Thymus (tissue), 11 donors: Measurements from ENCODE around the gene KBTBD4. TPM values are rescaled to one million over a fixed set of nuclear protein-coding genes. Genes with fewer than 3 reads are reported as not detected.
"Not testable (repeated sequence)": the region's sequence is repeated elsewhere in the genome, so short reads cannot be mapped to it uniquely, and the experiment has no call there.

Experiments used
- DNase-seq, 9 donors: peaks; one replicate each; pipeline ENCODE4 v3.0.0-alpha.2; 2013; ENCODE audit warnings: low spot score in 9 of 9, low read depth in 6 of 9, missing footprints in 1 of 9
- H3K27ac ChIP-seq, 2 donors: one replicate each; pipeline ENCODE4 v1.5.1; 2013; ENCODE audit warnings: control low read depth in 1 of 2, low read depth in 1 of 2, low read length in 1 of 2, mild to moderate bottlenecking in 1 of 2, moderate library complexity in 1 of 2
- H3K27me3 ChIP-seq, 2 donors: one replicate each; pipeline ENCODE4 v1.5.1; 2013; ENCODE audit warnings: low read length in 1 of 2; ENCODE audit not compliant: control insufficient read depth in 2 of 2, insufficient read depth in 1 of 2
- H3K36me3 ChIP-seq, 2 donors: one replicate each; pipeline ENCODE4 v1.5.1; 2013; ENCODE audit warnings: low read length in 1 of 2, mild to moderate bottlenecking in 1 of 2, moderate library complexity in 1 of 2; ENCODE audit not compliant: control insufficient read depth in 2 of 2, insufficient read depth in 2 of 2
- H3K4me1 ChIP-seq, 2 donors: one replicate each; pipeline ENCODE4 v1.5.1; 2013; ENCODE audit warnings: low read length in 2 of 2; ENCODE audit not compliant: control insufficient read depth in 2 of 2, insufficient read depth in 2 of 2
- H3K4me3 ChIP-seq, 2 donors: one replicate each; pipeline ENCODE4 v1.5.1; 2013; ENCODE audit warnings: low read length in 2 of 2, control low read depth in 1 of 2, mild to moderate bottlenecking in 1 of 2
- H3K9me3 ChIP-seq, 2 donors: one replicate each; pipeline ENCODE4 v1.5.1; 2013; ENCODE audit warnings: low read length in 1 of 2, mild to moderate bottlenecking in 1 of 2; ENCODE audit not compliant: control insufficient read depth in 2 of 2, insufficient read depth in 1 of 2
- WGBS: extraction: QIAGEN DNeasy Blood & Tissue Kit; methylation state at CpG from one replicate; pipeline ENCODE4 v1.1.7; 2013; 5-methylcytosine and 5-hydroxymethylcytosine counted together
- polyA plus RNA-seq: library from polyadenylated mRNA; stranded (reverse); fragments of 200-250 nt; gene quantifications from one replicate; pipeline ENCODE4 v1.2.3, GENCODE V29; 2013
- total RNA-seq: library from RNA; stranded (reverse); fragments of 120-200 nt; gene quantifications from one replicate; pipeline ENCODE4 v1.2.4, GENCODE V29; 2013
- donor health status: healthy.

Gene KBTBD4
- total and polyA plus RNA-seq, 2 donors: 13.3 to 20.6 TPM

GRCh38 chr11:47541070-47541469 lies 37.7 kb downstream of the KBTBD4 start:
- peaks cover 0 to 5% of the 10 kb centered on the region in 2 donors for H3K4me1 ChIP-seq
- no peak overlapping the region for H3K27ac ChIP-seq
- no peaks in the 10 kb centered on the region for H3K27me3 ChIP-seq
- peaks cover 4% of the 10 kb centered on the region in 2 donors for H3K36me3 ChIP-seq
- no peak overlapping the region for H3K4me3 ChIP-seq
- WGBS: over 99% methylated on average over 2 of the region's 2 CpGs
- no peak for DNase-seq
- H3K9me3 ChIP-seq: no peaks in the 10 kb centered on the region

DNA sequence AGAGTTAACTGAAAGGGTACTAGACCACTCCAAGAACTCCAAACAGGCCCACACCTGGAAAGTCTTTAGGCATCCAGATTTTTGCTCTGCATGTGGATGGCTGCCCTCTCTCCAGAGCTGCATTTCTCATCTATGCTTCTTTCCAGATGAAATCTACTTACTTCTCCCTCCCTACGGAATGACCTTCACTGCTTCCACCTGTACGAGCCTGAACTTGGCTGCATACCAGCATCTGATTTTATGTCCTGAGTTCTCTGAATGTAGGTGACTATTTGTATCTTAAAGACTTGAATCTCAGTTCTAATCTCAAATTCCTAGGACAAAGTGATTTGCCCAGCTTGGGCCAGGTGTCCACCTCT lies 39.1 kb downstream of the KBTBD4 start:
- no peaks in the 10 kb centered on the region for H3K27me3 ChIP-seq
- 95% methylated on average over 2 of the region's 2 CpGs for WGBS
- H3K36me3 ChIP-seq: peaks cover 6% of the 10 kb centered on the region in 2 donors
- H3K9me3 ChIP-seq: no peaks in the 10 kb centered on the region
- no peak for DNase-seq
- H3K27ac ChIP-seq: no peak overlapping the region
- H3K4me3 ChIP-seq: no peak overlapping the region
- peaks cover 0 to 5% of the 10 kb centered on the region in 2 donors for H3K4me1 ChIP-seq

DNA sequence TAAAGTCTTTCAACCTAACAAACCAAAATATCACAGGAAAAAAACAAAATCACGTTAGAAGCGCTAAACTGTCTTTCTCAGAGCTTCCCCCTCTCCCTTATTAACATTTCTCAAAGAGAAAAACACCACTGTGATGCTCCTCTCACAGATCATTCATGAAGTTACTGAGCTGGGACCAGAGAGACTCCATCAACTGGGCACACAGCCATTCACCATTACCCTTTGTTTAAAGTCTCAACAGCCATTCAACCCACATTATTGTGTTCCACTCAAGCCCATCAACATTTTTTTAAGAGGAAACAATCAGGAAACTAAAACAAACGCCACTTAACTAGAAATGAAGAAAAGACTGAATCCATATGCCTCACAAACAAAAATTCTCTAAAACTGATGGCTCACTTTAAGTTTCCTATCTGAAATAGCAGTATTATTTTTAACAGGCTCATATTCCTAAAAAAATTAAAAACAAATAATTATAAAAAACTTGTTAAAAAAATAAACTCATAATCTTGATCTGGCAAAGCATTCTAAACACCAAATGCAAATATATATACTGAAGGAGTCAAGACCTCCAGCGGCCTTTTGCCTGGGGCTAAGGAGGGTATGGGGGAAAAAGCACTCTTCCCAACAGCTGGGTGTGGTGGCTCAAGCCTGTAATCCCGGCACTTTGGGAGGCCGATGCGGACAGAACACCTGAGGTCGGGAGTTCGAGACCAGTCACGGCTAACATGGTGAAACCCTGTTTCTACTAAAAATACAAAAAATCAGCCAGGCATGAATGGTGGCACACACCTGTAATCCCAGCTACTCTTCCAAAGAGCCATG lies 39.8 kb downstream of the KBTBD4 start:
- WGBS: 96% methylated on average over 10 of the region's 10 CpGs
- H3K36me3 ChIP-seq: peaks cover 5 to 6% of the 10 kb centered on the region in 2 donors
- H3K27ac ChIP-seq: no peak overlapping the region
- no peak for DNase-seq
- H3K9me3 ChIP-seq: no peaks in the 10 kb centered on the region
- no peak overlapping the region for H3K4me3 ChIP-seq
- H3K27me3 ChIP-seq: no peaks in the 10 kb centered on the region
- H3K4me1 ChIP-seq: peaks cover 0 to 5% of the 10 kb centered on the region in 2 donors

- Histone ChIP-seq H3K4me3 (no peak overlapping the region), H3K27ac (no peak overlapping the region), H3K4me1 (peaks cover 0 to 5% of the 10 kb centered on the region in 2 donors), H3K9me3 (no peaks in the 10 kb centered on the region), H3K27me3 (no peaks in the 10 kb centered on the region), H3K36me3 (peaks cover 6 to 8% of the 10 kb centered on the region in 2 donors)
- DNase-seq: no peak
- 89% methylated on average over 3 of the region's 3 CpGs for WGBS
Observed at GRCh38 chr11:47536915-47537314, 41.9 kb downstream of the KBTBD4 start.

DNA sequence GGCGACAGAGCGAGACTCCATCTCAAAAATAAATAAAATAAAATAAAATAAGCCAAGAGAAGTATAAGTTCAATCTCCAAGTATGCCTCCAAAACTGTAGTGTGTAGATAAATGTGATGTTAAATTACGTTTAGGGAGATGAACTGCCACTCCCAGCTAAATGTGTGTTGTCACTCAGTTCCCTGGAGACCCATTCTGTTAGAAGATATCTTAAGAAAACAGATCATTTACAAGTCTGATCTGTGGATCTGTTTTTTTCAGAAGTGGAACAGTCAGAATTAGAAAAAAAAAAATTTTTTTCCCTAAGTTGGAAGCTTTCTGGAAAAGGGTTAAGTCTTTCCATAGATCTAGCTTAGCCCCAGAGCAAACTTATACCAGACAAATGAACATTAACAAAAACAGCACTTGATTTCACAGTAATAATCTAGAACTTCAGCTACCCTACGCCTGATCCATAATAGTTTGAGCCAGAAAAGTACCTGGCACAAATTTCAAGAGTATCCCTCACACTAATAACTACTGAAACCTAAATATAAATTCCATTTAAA lies 44.0 kb downstream of the KBTBD4 start:
- no peaks in the 10 kb centered on the region for H3K27me3 ChIP-seq
- H3K36me3 ChIP-seq: peaks cover 6 to 8% of the 10 kb centered on the region in 2 donors
- no peaks in the 10 kb centered on the region for H3K4me1 ChIP-seq
- 96% methylated on average over 4 of the region's 4 CpGs for WGBS
- no peak overlapping the region for H3K27ac ChIP-seq
- no peak overlapping the region for H3K4me3 ChIP-seq
- no peak for DNase-seq
- no peaks in the 10 kb centered on the region for H3K9me3 ChIP-seq

DNA sequence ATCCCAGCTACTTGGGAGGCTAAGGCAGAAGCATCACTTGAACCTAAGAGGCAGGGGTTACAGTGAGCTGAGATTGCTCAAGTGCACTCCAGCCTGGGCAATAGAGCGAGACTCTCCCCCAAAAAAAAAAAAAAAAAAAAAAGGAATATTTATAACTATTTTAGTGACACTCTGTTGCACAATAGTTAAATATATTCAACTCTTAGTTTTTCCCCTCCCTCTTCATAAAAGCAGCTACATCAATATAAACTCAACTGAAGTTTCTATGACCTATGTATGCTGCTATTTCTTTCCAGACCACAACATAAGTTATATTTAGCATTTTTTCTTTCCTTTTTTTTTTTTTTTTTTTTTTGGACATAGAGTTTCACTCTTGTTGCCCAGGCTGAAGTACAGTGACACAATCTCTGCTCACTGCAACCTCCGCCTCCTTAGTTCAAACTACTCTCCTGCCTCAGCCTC lies 45.0 kb downstream of the KBTBD4 start:
- Histone ChIP-seq H3K4me1 (no peaks in the 10 kb centered on the region), H3K4me3 (no peak overlapping the region), H3K9me3 (no peaks in the 10 kb centered on the region), H3K27me3 (no peaks in the 10 kb centered on the region), H3K27ac (no peak overlapping the region), H3K36me3 (peaks cover 6 to 14% of the 10 kb centered on the region in 2 donors)
- 99% methylated on average over 2 of the region's 2 CpGs for WGBS
- no peak for DNase-seq

GRCh38 chr11:47532597-47533213 lies 46.1 kb downstream of the KBTBD4 start:
- H3K36me3 ChIP-seq: peaks cover 6 to 14% of the 10 kb centered on the region in 2 donors
- no peaks in the 10 kb centered on the region for H3K4me1 ChIP-seq
- 95% methylated on average over 2 of the region's 2 CpGs for WGBS
- H3K27me3 ChIP-seq: no peaks in the 10 kb centered on the region
- H3K4me3 ChIP-seq: no peak overlapping the region
- no peak for DNase-seq
- no peaks in the 10 kb centered on the region for H3K9me3 ChIP-seq
- no peak overlapping the region for H3K27ac ChIP-seq

GRCh38 chr11:47531666-47532065 lies 47.1 kb downstream of the KBTBD4 start:
- DNase-seq: no peak
- H3K27me3 ChIP-seq: no peaks in the 10 kb centered on the region
- no peaks in the 10 kb centered on the region for H3K4me1 ChIP-seq
- H3K27ac ChIP-seq: no peak overlapping the region
- no peak overlapping the region for H3K4me3 ChIP-seq
- WGBS: 95% methylated on average over 3 of the region's 3 CpGs
- peaks cover 6 to 14% of the 10 kb centered on the region in 2 donors for H3K36me3 ChIP-seq
- H3K9me3 ChIP-seq: no peaks in the 10 kb centered on the region

DNA sequence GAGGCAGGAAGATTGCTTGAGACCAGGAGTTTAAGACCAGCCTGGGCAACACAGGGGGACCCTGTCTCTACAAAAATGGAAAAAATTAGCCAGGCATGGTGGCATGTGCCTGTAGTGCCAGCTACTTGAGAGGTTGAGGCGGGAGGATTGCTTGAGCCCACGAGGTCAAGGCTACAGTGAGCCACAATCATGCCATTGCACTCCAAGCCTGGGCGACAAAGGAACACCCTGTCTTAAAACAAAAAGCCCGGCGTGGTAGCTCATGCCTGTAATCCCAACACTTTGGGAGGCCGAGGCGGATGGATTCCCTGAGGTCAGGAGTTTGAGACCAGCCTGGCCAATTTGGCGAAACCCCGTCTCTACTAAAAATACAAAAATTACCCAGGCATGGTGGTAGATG lies 48.0 kb downstream of the KBTBD4 start:
- not testable (repeated sequence) for H3K36me3 ChIP-seq, DNase-seq, H3K4me1 ChIP-seq, H3K9me3 ChIP-seq, H3K27ac ChIP-seq, H3K4me3 ChIP-seq, H3K27me3 ChIP-seq
- WGBS: 94% methylated on average over 9 of the region's 9 CpGs
